Activated CD8-positive, alpha-beta memory T cell treated with anti-CD3 and anti-CD28 coated beads for 36 hours (primary cell): ENCODE measurements around the gene LRCH2. TPM values are rescaled to one million over a fixed set of nuclear protein-coding genes. Genes with fewer than 3 reads are reported as not detected.
"Not testable (repeated sequence)": the region's sequence is repeated elsewhere in the genome, so short reads cannot be mapped to it uniquely, and the experiment has no call there.

Experiments used
- CTCF ChIA-PET: fragments of 350-600 bp; sonication (Branson Sonifier 250); formaldehyde crosslinking; loops from one replicate; lab custom pipeline; 2021; ENCODE audit warnings: antibody characterized with exemption; lab: Charles Lee
- POLR2A ChIA-PET: fragments of 350-600 bp; sonication (Branson Sonifier 250); formaldehyde crosslinking; loops from one replicate; lab custom pipeline; 2021; ENCODE audit warnings: antibody characterized with exemption; lab: Charles Lee
- total RNA-seq, 2 experiments: library from RNA; stranded (reverse); gene quantifications; one replicate each; pipeline ENCODE4 v1.2.3, GENCODE V29; 2021

The LRCH2 gene
- total RNA-seq: not detected

- CTCF ChIA-PET: no interaction called here
- POLR2A ChIA-PET: no interaction called here
Observed at GRCh38 chrX:115233497-115234455, at the start of gene LRCH2. LRCH2 (minus strand) TSS chrX:115234096; CDS start chrX:115234041, 55 bp downstream.

- POLR2A ChIA-PET: no interaction called here
- CTCF ChIA-PET: no interaction called here
Observed at GRCh38 chrX:115269051-115269683, 35.3 kb upstream of the LRCH2 start.

- ChIA-PET CTCF (no interaction called here), POLR2A (no interaction called here)
Observed at GRCh38 chrX:115268421-115268820, 34.5 kb upstream of the LRCH2 start.

- CTCF ChIA-PET: no interaction called here
Observed at GRCh38 chrX:115266300-115266699, 32.4 kb upstream of the LRCH2 start.

GRCh38 chrX:115264009-115264408 is 30.1 kb upstream of the LRCH2 start:
- POLR2A ChIA-PET: no interaction called here

More at GRCh38 chrX:115266300-115266699, 32.4 kb upstream of the LRCH2 start:
- POLR2A ChIA-PET: no interaction called here

GRCh38 chrX:115261148-115261547 is 27.3 kb upstream of the LRCH2 start:
- CTCF ChIA-PET: no interaction called here
- POLR2A ChIA-PET: no interaction called here

More at GRCh38 chrX:115264009-115264408, 30.1 kb upstream of the LRCH2 start:
- CTCF ChIA-PET: no interaction called here

GRCh38 chrX:115260330-115260729 is 26.4 kb upstream of the LRCH2 start:
- ChIA-PET POLR2A (no interaction called here), CTCF (no interaction called here)

- ChIA-PET POLR2A (no interaction called here), CTCF (no interaction called here)
Observed at GRCh38 chrX:115259238-115259875, 25.5 kb upstream of the LRCH2 start.

- CTCF ChIA-PET: no interaction called here
- POLR2A ChIA-PET: interaction anchor here (0.7 kb wide), 1 partner anchor 26 kb away, joined by 4 read pairs; no protein-coding TSS in a partner anchor
Observed at GRCh38 chrX:115257711-115258110, 23.8 kb upstream of the LRCH2 start.

GRCh38 chrX:115255003-115255402 is 21.1 kb upstream of the LRCH2 start:
- CTCF ChIA-PET: no interaction called here
- POLR2A ChIA-PET: no interaction called here

- ChIA-PET POLR2A (no interaction called here), CTCF (no interaction called here)
Observed at GRCh38 chrX:115251458-115252233, 17.8 kb upstream of the LRCH2 start.

- CTCF ChIA-PET: no interaction called here
- POLR2A ChIA-PET: no interaction called here
Observed at GRCh38 chrX:115237056-115237455, 3.2 kb upstream of the LRCH2 start.

GRCh38 chrX:115236560-115236959 is 2.7 kb upstream of the LRCH2 start:
- ChIA-PET POLR2A (no interaction called here), CTCF (no interaction called here)

GRCh38 chrX:115234461-115234860 is 565 bp upstream of the LRCH2 start:
- ChIA-PET POLR2A (no interaction called here), CTCF (no interaction called here)

GRCh38 chrX:115232933-115233496 is 881 bp downstream of the LRCH2 start:
- POLR2A ChIA-PET: no interaction called here
- CTCF ChIA-PET: no interaction called here

GRCh38 chrX:115229337-115230003 is 4.4 kb downstream of the LRCH2 start:
- POLR2A ChIA-PET: no interaction called here
- CTCF ChIA-PET: no interaction called here

GRCh38 chrX:115226929-115227328 is 7.0 kb downstream of the LRCH2 start:
- ChIA-PET CTCF (no interaction called here), POLR2A (no interaction called here)

GRCh38 chrX:115217346-115217745 is 16.6 kb downstream of the LRCH2 start:
- POLR2A ChIA-PET, CTCF ChIA-PET: not testable (repeated sequence)

GRCh38 chrX:115214605-115215004 is 19.3 kb downstream of the LRCH2 start:
- ChIA-PET CTCF (no interaction called here), POLR2A (no interaction called here)
